ENCODE measurements around the gene MPP2. TPM values are rescaled to one million over a fixed set of nuclear protein-coding genes. Genes with fewer than 3 reads are reported as not detected.
A peak's percentile ranks its signal among the peaks of the same experiment; 100 is the strongest.
"Not testable (repeated sequence)": the region's sequence is repeated elsewhere in the genome, so short reads cannot be mapped to it uniquely, and the experiment has no call there.

The MPP2 gene
- 1 to 10 TPM; 4.6 to 6.0 TPM for total RNA-seq

DNA sequence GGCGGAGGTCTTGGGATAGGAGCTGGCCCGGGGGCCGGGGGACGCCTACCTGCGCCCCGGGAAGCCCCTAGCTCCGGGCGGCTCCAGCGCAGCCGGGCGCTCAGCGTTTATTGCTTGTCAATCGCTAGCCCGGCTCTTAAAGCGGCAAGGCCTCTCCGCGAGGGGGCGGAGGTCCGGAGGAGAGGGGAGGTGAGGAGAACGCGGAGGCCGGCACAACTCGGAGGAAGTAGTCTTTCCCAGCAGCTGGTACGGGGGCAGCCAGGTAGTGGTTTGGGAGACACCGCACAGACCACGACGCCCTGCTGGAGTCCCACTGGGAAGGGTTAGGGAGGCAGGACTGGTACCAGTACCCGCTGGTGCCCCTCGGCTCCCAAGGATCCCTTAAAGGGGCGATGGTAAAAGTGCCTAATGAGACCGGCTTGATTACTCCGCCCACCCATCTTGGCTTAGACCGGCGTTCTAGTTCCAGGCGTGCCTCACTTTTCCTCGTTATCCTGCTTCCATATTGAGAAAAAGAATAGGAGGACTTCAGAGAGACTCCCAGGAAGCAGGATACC is at the start of gene MPP2:
Gene MPP2 (minus strand): TSS at position 112 of the 557 bp plus-strand sequence. CDS start 3,076 bp downstream, outside the sequence.
- DNase-seq (ENCODE audit: low spot score in 2 of 2) (peak in 1 of 2 donors; percentile 63), ATAC-seq (peak; percentile 63 to 74)
- Mint-ChIP-seq H3K36me3 (no peaks in the 10 kb centered on the region), H3K27ac (peak within 1 kb of the TSS in 1 of 2 donors; percentile 41), H3K9me3 (no peaks in the 10 kb centered on the region)

GRCh38 chr17:43956222-43956621 is 48.9 kb upstream of the MPP2 start:
- H3K9me3 Mint-ChIP-seq, result no peaks in the 10 kb centered on the region
- H3K36me3 Mint-ChIP-seq, result no peaks in the 10 kb centered on the region
- no peak for DNase-seq (ENCODE audit: low spot score in 2 of 2)
- no peak overlapping the region for H3K27ac Mint-ChIP-seq
- ATAC-seq, result no peak

DNA sequence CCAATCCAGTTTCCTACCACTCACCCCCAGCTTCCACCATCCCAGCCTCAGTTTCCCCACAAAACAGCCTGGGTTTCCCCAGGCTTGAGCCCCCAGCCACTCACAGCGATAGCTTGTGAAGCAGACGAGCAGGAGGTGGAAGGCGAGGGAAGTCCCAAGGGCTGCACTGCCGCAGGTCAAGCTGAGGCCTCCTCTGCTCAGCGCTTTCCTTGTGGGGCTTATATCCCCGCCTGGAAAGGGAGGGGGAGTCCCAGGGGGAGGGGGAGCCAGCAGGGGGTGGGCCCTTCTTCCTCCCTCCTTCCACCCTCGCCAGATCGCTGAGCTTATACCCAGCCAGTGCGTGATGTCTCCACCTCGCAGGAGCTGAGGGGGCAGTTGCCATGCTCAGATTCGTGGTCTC is 46.4 kb upstream of the MPP2 start, which contains the start of gene PYY:
Gene PYY (minus strand): TSS at position 195 of the 400 bp plus-strand sequence. CDS start 457 bp downstream, outside the sequence.
- no peak for DNase-seq (ENCODE audit: low spot score in 2 of 2)
- Mint-ChIP-seq H3K36me3 (no peaks in the 10 kb centered on the region), H3K27ac (no peak within 1 kb of the TSS), H3K9me3 (no peaks in the 10 kb centered on the region)
- no peak for ATAC-seq

DNA sequence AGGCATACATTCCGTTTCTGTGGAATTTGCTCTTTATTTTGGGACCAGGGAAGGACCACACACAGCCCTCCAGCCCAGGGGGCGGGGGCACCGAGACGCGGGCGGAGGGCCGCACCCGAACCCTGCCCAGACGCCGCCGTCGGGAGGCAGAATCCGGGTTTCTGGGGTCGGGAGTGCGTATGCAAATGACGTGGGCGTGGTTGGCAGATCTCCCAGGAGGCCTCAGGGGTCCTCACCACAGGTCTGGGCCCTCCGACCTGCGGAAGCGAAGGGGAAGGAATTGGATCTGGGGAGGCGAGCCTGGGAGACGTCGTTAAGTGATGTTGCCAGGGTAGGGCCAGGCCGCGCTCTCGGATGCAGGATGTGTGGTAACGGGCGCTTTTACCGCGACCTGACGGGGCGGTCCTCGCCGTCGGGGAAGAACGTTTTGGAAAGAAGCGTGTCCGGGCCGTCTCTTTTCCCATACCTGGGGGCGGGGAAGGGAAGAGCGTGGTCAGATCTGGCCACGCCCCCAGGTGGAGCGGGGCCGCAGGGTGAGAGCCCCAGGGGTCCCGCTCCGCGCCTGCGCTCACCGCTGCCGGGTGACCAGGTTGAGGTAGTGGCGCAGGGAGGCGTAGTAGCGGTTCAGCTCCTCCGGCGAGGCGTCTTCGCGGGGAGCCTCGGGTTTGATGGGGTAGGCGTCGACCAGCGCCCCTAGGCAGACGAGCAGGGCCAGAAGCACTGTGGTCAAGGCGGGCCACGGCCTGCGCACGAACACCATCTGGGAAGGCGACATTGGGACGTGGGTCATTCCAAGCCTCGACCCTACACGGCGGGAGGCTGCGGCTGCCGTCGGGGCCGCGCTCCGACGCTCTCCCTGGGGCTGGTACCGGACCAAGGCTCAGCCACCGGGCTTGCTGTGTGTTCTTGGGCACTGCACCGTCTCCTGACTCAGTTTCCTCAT is 45.7 kb upstream of the MPP2 start:
- no peak for ATAC-seq

DNA sequence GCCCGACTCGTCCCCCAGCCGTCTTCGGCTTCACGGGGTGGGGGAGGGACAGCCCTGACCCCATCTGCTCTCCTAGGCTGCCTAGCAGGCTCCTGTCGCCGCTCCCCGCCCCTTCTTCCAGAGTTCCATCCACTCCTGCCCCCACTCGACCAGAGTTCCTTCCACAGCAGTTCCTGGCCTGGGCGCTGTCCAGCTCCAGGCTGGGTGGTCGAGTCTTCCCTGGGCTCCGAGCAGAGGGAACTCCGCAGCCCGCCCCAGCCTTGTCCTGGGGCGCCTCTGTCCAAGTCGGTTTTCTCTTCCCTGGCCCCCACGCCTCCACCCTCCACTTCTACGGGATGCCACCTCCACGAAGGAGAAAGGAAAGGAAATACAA is 45.0 kb upstream of the MPP2 start:
- H3K27ac Mint-ChIP-seq, result no peak overlapping the region
- DNase-seq (ENCODE audit: low spot score in 2 of 2), result no peak
- no peak for ATAC-seq
- no peaks in the 10 kb centered on the region for H3K9me3 Mint-ChIP-seq
- H3K36me3 Mint-ChIP-seq, result no peaks in the 10 kb centered on the region

More for the DNA sequence above, 45.7 kb upstream of the MPP2 start:
- H3K9me3 Mint-ChIP-seq, result no peaks in the 10 kb centered on the region
- H3K27ac Mint-ChIP-seq, result no peak overlapping the region
- no peaks in the 10 kb centered on the region for H3K36me3 Mint-ChIP-seq
- DNase-seq (ENCODE audit: low spot score in 2 of 2), result no peak

DNA sequence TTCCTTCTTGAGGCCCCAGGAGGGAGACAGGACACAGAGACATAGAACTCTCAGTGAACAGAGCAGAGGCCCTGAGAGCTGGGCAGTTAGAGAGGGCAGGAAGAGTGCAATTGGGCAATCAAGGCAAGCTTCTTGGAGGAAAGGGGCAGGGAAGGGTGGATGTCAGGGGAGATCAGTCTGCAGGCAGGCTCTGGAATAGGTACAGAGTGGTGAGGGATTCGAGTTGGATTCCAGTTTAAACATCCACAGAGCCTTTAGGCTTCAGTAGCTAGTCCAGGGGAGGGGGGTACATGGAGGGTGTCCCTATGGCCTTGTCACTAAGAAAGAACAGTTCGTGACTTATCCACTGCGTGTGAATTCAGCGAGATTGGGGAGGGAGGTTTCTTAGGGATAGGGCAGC is 44.4 kb upstream of the MPP2 start:
- no peak overlapping the region for H3K27ac Mint-ChIP-seq
- no peaks in the 10 kb centered on the region for H3K9me3 Mint-ChIP-seq
- no peaks in the 10 kb centered on the region for H3K36me3 Mint-ChIP-seq
- ATAC-seq, result no peak
- DNase-seq (ENCODE audit: low spot score in 2 of 2), result no peak

GRCh38 chr17:43950554-43950953 is 43.2 kb upstream of the MPP2 start:
- Mint-ChIP-seq H3K27ac (no peak overlapping the region), H3K36me3 (no peaks in the 10 kb centered on the region), H3K9me3 (no peaks in the 10 kb centered on the region)
- ATAC-seq, result no peak
- no peak for DNase-seq (ENCODE audit: low spot score in 2 of 2)

DNA sequence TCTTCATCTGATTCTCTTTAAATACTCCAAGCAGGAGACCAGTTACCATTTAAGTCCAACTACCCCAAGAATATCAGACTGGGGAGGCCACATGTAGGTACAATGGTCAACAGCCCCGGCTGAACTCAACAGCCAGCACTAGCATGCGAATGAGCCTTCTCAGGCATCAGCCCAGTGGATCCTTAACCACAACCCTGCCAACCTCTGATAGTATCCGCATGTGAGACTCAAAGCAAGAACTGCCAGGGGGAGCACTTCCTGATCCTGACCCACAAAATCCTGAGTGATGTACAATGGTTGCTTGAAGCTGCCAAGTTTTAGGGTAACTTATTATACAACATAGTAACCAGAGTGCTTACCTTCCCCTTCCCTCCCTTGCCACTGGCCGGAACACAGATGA is 42.4 kb upstream of the MPP2 start:
- H3K9me3 Mint-ChIP-seq, result no peaks in the 10 kb centered on the region
- DNase-seq (ENCODE audit: low spot score in 2 of 2) (no peak), ATAC-seq (no peak)
- no peak overlapping the region for H3K27ac Mint-ChIP-seq
- no peaks in the 10 kb centered on the region for H3K36me3 Mint-ChIP-seq

DNA sequence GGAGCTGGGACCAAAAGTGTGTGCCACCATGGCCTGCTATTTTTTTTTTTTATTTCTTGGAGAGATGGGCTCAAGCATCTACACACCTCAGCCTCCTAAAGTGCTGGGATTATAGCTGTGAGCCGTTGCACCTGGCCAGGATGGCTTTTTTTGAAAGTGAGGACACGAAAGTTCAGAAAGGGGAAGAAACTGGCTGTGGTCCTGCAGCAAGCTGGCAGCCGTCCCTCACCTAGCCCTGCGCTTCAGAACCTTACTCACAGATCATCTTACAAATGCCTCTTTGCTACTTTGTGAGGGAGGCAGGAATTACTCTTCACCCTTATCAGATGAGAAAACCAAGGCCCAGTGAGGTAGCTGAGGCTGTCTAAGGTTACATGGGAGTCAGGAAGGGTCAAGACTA is 39.4 kb upstream of the MPP2 start:
- ATAC-seq (no peak), DNase-seq (ENCODE audit: low spot score in 2 of 2) (no peak)
- Mint-ChIP-seq H3K27ac (no peak overlapping the region), H3K36me3 (no peaks in the 10 kb centered on the region), H3K9me3 (no peaks in the 10 kb centered on the region)

DNA sequence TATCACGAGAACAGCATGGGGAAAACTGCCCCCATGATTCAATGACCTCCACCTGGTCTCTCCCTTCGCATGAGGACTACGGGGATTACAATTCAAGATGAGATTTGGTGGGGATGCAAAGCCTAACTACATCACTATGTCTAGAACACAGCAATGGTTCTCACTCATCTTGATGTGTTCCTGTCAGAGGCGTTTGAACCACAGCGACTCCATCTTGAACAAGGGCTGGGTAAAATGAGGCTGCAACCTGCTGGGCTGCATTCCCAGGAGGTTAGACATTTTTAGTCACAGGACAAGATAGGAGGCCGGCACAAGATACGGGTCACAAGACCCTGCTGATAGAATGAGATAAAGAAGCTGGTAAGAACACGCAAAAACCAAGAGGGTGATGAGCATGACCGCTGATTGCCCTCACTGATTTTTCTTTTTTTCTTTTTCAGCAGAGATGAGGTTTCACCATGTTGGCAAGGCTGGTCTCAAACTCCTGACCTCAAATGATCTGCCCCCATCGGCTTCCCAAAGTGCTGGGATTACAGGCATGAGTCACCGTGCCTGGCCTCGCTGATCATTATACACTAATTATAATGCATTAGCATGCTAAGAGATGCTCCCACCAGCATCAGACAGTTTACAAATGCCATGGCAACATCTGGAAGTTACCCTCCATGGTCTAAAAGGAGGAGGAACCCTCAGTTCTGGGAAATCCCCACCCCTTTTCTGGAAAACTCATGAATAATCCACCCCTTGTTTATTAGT is 37.9 kb upstream of the MPP2 start:
- Mint-ChIP-seq H3K27ac (no peak overlapping the region), H3K36me3 (no peaks in the 10 kb centered on the region)
- ATAC-seq, result no peak

GRCh38 chr17:43942051-43942685 is 34.8 kb upstream of the MPP2 start, which contains the start of gene PPY:
Gene PPY (minus strand): TSS chr17:43942476. CDS start chr17:43941654, 822 bp downstream.
- Mint-ChIP-seq H3K27ac (no peak within 1 kb of the TSS), H3K9me3 (no peaks in the 10 kb centered on the region), H3K36me3 (no peaks in the 10 kb centered on the region)
- ATAC-seq (no peak), DNase-seq (ENCODE audit: low spot score in 2 of 2) (no peak)

More for the DNA sequence above, 37.9 kb upstream of the MPP2 start:
- DNase-seq (ENCODE audit: low spot score in 2 of 2), result no peak
- no peaks in the 10 kb centered on the region for H3K9me3 Mint-ChIP-seq

GRCh38 chr17:43940630-43941029 is 33.3 kb upstream of the MPP2 start:
- no peaks in the 10 kb centered on the region for H3K9me3 Mint-ChIP-seq
- H3K27ac Mint-ChIP-seq, result peak overlapping the region in 1 of 2 donors; percentile 86
- no peaks in the 10 kb centered on the region for H3K36me3 Mint-ChIP-seq

GRCh38 chr17:43939886-43940285 is 32.5 kb upstream of the MPP2 start:
- no peak for DNase-seq (ENCODE audit: low spot score in 2 of 2)
- no peak for ATAC-seq
- no peaks in the 10 kb centered on the region for H3K36me3 Mint-ChIP-seq
- no peak overlapping the region for H3K27ac Mint-ChIP-seq
- no peaks in the 10 kb centered on the region for H3K9me3 Mint-ChIP-seq

More at GRCh38 chr17:43940630-43941029, 33.3 kb upstream of the MPP2 start:
- no peak for ATAC-seq
- DNase-seq (ENCODE audit: low spot score in 2 of 2), result peak in 1 of 2 donors; percentile 42

DNA sequence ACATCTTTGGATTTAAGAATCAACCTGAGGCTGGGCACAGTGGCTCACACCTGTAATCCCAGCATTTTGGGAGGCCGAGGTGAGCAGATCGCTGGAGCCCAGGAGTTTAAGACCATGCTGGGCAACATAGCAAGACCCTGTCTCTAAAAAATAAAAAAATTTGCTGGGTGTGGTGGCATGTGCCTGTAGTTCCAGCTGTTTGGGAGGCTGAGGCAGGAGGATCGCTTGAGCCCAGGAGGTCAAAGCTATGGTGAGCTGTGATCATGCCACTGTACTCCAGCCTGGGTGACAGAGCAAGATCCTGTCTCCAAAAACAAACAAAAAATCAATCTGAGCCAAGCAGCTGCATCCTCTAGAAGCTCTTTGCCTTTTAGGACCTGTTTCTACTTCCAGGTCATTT is 32.1 kb upstream of the MPP2 start:
- H3K36me3 Mint-ChIP-seq; H3K27ac Mint-ChIP-seq; DNase-seq (ENCODE audit: low spot score in 2 of 2); H3K9me3 Mint-ChIP-seq; ATAC-seq: not testable (repeated sequence)

DNA sequence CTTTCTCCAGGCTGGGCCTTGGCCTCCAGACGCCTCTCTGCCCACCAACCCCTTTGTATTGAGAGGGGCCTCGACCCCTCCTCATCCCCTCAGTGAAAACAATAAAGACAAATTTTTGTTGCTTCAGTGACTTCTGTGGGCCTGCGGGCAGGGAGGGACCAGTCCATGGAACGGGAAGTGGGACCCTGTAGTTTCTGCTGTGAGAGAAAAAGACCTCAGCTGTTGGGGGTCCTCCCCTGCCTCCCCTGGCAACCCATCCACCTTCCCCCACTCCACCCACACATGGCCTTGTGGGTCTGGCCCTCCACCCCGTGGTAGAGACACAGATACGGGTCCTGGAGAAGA is 31.5 kb upstream of the MPP2 start:
- DNase-seq (ENCODE audit: low spot score in 2 of 2) (no peak), ATAC-seq (no peak)
- no peaks in the 10 kb centered on the region for H3K9me3 Mint-ChIP-seq
- H3K27ac Mint-ChIP-seq, result no peak overlapping the region
- H3K36me3 Mint-ChIP-seq, result no peaks in the 10 kb centered on the region

- ATAC-seq (no peak), DNase-seq (ENCODE audit: low spot score in 2 of 2) (no peak)
- no peak overlapping the region for H3K27ac Mint-ChIP-seq
- no peaks in the 10 kb centered on the region for H3K9me3 Mint-ChIP-seq
- no peaks in the 10 kb centered on the region for H3K36me3 Mint-ChIP-seq
Observed at GRCh38 chr17:43936434-43936833, 29.1 kb upstream of the MPP2 start.

DNA sequence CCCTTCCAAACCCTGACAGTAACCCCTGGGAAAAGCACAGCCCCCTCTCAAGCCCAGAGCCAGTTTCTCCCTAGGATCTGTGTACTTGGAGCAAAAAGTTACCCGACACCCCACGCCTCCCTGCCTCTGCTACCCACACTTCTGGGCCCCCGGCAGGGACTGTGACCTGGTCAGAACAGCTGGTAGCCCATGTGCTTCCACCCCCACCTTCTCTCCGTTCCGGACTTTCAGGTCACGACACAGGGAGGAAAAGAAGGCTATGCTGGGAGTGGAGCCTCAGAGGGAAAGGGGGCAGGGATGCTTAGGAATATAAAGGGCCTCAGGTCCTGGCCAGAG is 28.6 kb upstream of the MPP2 start:
- H3K9me3 Mint-ChIP-seq, result no peaks in the 10 kb centered on the region

More for the DNA sequence above, 28.6 kb upstream of the MPP2 start:
- Mint-ChIP-seq H3K36me3 (no peaks in the 10 kb centered on the region), H3K27ac (no peak overlapping the region)
- ATAC-seq (no peak), DNase-seq (ENCODE audit: low spot score in 2 of 2) (no peak)

All from activated naive CD4-positive, alpha-beta T cell treated with anti-CD3 and anti-CD28 coated beads, Interleukin-2, amount 50 U/mL, for 72 hours (primary cell).